ENCODE results near the gene SRL. TPM values are rescaled to one million over a fixed set of nuclear protein-coding genes. Genes with fewer than 3 reads are reported as not detected.
A peak's percentile ranks its signal among the peaks of the same experiment; 100 is the strongest.

Gene SRL
- total RNA-seq, 1 donor: under 0.01 TPM

- Histone ChIP-seq H3K27me3 (ENCODE audit: insufficient read depth, low read length) (no peaks in the 10 kb centered on the region), H3K4me3 (ENCODE audit: low read length) (no peak overlapping the region), H3K9me3 (ENCODE audit: low read depth, low read length) (no peaks in the 10 kb centered on the region), H3K4me1 (ENCODE audit: insufficient read depth, low read length) (peaks cover 9% of the 10 kb centered on the region)
Measured at GRCh38 chr16:4204521-4204920, 37.4 kb downstream of the SRL start.

DNA sequence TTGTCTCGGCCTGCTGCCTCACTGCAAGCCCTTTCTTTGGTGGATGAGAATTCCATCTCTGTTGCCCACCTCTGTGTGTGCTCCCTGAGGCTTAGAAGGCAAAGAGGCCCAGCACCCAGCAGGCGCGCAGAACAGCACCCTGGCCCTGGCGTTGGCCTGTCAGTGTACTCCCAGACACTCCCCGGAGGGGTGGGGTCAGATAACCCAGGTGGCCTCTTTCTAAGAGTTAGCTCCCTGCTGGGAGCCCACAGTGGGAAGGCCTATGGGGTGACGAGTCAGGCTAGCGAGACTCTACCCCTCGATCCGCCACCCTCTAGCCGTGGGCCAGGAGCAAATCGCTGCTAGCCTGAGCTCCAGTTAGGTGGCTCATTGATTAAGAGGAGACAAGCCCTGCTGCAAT is 38.1 kb downstream of the SRL start:
- Histone ChIP-seq H3K4me1 (ENCODE audit: insufficient read depth, low read length) (peaks cover 9% of the 10 kb centered on the region), H3K4me3 (ENCODE audit: low read length) (no peak overlapping the region), H3K9me3 (ENCODE audit: low read depth, low read length) (no peaks in the 10 kb centered on the region)

DNA sequence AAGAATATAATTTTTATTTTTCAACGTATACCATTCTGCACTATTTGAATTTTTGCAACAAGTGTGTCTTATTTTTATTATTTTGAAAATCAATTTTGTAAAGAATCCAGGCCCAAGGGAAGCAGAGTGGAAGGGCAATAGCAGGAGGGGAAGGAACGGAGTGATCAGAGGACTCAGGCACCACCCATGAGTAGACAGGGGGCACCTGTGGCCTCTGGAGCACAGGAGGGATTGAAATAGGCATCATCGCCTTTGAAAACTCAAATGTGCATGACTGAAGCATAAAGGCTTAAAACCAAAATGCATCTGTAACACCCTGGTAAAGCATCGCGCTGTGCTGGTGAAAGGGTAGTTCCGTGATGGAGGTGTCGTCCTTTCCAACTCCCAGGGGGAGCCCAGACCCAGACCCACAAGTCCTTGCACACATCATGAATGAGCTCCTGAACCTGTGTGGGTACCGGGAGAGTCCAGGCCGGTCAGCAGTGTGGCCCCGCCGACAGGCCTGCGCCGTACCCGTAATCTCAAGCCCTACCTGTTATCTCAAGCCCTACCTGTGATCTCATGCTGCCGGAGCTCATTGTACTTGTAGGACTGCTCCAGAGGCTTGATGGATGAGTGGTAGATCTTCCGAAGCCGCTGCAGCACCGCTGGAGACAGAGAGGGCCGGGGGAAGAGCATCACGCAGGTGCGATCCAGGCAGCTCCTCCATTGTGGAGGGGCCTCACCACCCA is 39.1 kb downstream of the SRL start:
- Histone ChIP-seq H3K27me3 (ENCODE audit: insufficient read depth, low read length) (no peaks in the 10 kb centered on the region), H3K4me1 (ENCODE audit: insufficient read depth, low read length) (peaks cover 9% of the 10 kb centered on the region), H3K9me3 (ENCODE audit: low read depth, low read length) (no peaks in the 10 kb centered on the region), H3K4me3 (ENCODE audit: low read length) (no peak overlapping the region)

More for the DNA sequence above, 38.1 kb downstream of the SRL start:
- no peaks in the 10 kb centered on the region for H3K27me3 ChIP-seq (ENCODE audit: insufficient read depth, low read length)

DNA sequence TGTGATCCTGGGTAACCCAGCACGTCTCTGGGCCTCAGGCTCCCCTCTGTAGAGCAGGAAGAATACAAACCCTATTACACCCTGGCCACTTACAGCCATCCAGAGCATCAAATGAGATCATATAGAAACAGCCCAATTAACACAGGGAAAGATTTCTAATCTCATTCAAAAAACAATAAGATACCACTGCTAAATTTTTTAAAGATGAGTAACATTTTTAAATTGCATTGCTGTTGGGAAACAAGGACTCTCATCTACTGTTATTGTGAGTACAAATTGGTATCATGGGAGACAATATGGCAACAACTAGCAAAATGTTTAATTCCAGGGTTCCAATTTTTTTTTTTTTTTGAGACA is 41.1 kb downstream of the SRL start:
- Histone ChIP-seq H3K4me3 (ENCODE audit: low read length) (no peak overlapping the region), H3K4me1 (ENCODE audit: insufficient read depth, low read length) (peaks cover 3% of the 10 kb centered on the region), H3K27me3 (ENCODE audit: insufficient read depth, low read length) (no peaks in the 10 kb centered on the region), H3K9me3 (ENCODE audit: low read depth, low read length) (no peaks in the 10 kb centered on the region)

GRCh38 chr16:4200000-4200780 is 41.7 kb downstream of the SRL start:
- Histone ChIP-seq H3K9me3 (ENCODE audit: low read depth, low read length) (no peaks in the 10 kb centered on the region), H3K4me3 (ENCODE audit: low read length) (no peak overlapping the region), H3K27me3 (ENCODE audit: insufficient read depth, low read length) (no peaks in the 10 kb centered on the region), H3K4me1 (ENCODE audit: insufficient read depth, low read length) (peaks cover 6% of the 10 kb centered on the region)

DNA sequence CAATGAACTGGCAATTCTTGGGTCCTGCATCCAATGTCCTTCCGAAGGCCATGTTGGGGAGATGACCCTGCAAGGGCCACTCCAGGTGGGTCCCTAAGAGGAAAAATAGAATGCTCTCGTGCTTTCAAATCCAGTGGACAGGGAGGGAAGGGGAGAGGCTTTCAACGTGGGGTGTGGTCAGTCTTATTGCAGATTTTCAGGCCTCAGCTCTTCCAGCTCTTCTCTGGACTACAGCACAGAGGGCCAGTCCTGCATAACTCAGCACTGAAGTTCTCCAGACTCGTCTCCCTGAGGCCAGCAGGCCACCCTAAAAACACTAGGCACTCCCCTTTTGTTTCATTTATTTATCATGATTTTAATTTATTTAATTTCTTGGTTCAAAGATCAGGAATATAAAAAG is 43.1 kb downstream of the SRL start:
- Histone ChIP-seq H3K27me3 (ENCODE audit: insufficient read depth, low read length) (no peaks in the 10 kb centered on the region), H3K4me1 (ENCODE audit: insufficient read depth, low read length) (peaks cover 20% of the 10 kb centered on the region), H3K4me3 (ENCODE audit: low read length) (no peak overlapping the region), H3K9me3 (ENCODE audit: low read depth, low read length) (no peaks in the 10 kb centered on the region)

- H3K4me3 ChIP-seq (ENCODE audit: low read length): no peak overlapping the region
- no peaks in the 10 kb centered on the region for H3K9me3 ChIP-seq (ENCODE audit: low read depth, low read length)
- H3K4me1 ChIP-seq (ENCODE audit: insufficient read depth, low read length): peaks cover 17% of the 10 kb centered on the region
- no peaks in the 10 kb centered on the region for H3K27me3 ChIP-seq (ENCODE audit: insufficient read depth, low read length)
Measured at GRCh38 chr16:4194661-4195060, 47.2 kb downstream of the SRL start.

DNA sequence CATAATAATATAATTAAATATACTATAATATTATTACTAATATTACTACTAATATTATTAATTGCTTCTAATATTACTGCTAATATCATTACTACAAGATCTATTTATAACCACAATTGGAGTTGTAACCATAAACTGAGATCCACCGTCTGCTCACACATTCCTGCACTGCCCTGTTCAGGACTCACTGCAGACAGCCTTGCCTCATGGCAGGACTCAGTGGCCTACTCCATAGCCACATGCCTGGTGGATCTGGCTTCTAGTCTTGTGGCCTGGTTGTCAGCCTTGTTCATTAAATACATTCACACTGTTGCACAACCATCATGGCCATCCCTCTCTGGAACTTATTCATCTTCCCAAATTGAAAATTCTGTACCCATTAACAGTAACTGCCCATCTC is 48.0 kb downstream of the SRL start:
- Histone ChIP-seq H3K4me3 (ENCODE audit: low read length) (no peak overlapping the region), H3K9me3 (ENCODE audit: low read depth, low read length) (no peaks in the 10 kb centered on the region), H3K27me3 (ENCODE audit: insufficient read depth, low read length) (peaks cover 1% of the 10 kb centered on the region), H3K4me1 (ENCODE audit: insufficient read depth, low read length) (peaks cover 17% of the 10 kb centered on the region)

- H3K4me3 ChIP-seq (ENCODE audit: low read length): no peak overlapping the region
- peaks cover 3% of the 10 kb centered on the region for H3K27me3 ChIP-seq (ENCODE audit: insufficient read depth, low read length)
- H3K4me1 ChIP-seq (ENCODE audit: insufficient read depth, low read length): peaks cover 17% of the 10 kb centered on the region
- H3K9me3 ChIP-seq (ENCODE audit: low read depth, low read length): no peaks in the 10 kb centered on the region
Measured at GRCh38 chr16:4192206-4192605, 49.7 kb downstream of the SRL start.

- peaks cover 17% of the 10 kb centered on the region for H3K4me1 ChIP-seq (ENCODE audit: insufficient read depth, low read length)
Measured at GRCh38 chr16:4190712-4191333, 51.1 kb downstream of the SRL start.

DNA sequence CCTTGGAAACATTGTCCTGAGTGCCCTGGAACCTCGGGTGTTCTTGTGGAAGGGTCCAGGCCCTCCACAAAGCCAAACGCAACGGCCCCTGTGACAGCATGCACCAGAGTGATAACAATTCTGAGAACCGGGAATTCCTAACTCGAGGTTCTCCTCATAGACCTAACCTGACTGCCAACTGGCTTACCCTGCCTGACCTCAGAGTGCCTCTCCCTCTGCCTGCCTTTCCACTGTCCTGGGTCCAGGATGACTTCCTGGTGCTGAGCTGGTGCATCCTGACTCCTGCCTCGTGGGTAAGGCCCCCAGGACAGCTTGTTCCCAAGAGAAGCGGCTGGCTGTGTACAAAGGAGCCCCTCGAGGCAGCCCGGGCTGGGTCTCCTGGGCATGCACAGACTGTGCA is 51.8 kb downstream of the SRL start:
- Histone ChIP-seq H3K27me3 (ENCODE audit: insufficient read depth, low read length) (peaks cover 6% of the 10 kb centered on the region), H3K9me3 (ENCODE audit: low read depth, low read length) (no peaks in the 10 kb centered on the region), H3K4me1 (ENCODE audit: insufficient read depth, low read length) (peaks cover 13% of the 10 kb centered on the region), H3K4me3 (ENCODE audit: low read length) (no peak overlapping the region)

More at GRCh38 chr16:4190712-4191333, 51.1 kb downstream of the SRL start:
- peaks cover 5% of the 10 kb centered on the region for H3K27me3 ChIP-seq (ENCODE audit: insufficient read depth, low read length)
- no peaks in the 10 kb centered on the region for H3K9me3 ChIP-seq (ENCODE audit: low read depth, low read length)
- no peak overlapping the region for H3K4me3 ChIP-seq (ENCODE audit: low read length)

- peaks cover 12% of the 10 kb centered on the region for H3K27me3 ChIP-seq (ENCODE audit: insufficient read depth, low read length)
- H3K4me1 ChIP-seq (ENCODE audit: insufficient read depth, low read length): peaks cover 22% of the 10 kb centered on the region
- peak overlapping the region; percentile 61 for H3K4me3 ChIP-seq (ENCODE audit: low read length)
- H3K9me3 ChIP-seq (ENCODE audit: low read depth, low read length): no peaks in the 10 kb centered on the region
Measured at GRCh38 chr16:4184038-4184702, 57.7 kb downstream of the SRL start.

DNA sequence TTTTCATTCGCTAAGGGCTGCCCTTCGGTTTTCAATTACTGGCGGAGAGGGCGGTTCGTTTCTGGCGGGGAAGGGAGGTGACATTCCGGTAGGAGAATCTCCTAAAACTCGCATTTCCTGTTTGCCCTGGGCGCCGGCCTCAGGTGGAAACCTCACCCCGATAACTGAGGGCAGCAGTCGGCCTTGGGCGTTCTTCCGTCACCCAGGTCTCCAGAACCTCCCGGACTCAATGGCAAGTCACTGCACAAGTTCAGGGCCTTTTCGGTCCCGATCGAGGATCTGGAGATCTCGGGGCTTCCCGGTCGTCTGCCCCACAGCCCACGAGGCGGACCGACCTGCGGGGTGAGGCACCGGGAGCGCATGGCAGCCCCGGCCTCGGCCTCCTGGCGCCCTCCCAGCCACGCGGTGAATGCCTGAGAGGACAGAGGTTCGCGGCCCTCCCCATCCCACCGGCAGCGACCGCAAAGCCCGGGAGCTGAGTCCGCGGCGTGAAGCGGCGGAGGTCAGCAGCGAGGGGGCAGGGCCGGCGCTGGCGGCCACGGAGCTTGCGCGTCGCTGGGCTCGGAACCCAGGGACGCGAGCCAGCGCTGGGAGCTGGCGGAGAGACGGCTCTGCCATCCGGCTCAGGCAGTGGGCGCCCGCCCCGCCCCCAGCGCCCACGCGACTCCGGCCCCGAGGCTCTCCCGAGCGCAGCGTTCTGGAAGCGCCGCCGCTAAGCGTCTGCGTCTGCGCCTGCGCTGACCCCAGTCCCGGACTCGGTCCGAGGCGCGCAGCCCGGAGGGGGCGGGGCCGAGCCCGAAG is 58.4 kb downstream of the SRL start:
- peak overlapping the region; percentile 61 for H3K4me3 ChIP-seq (ENCODE audit: low read length)
- H3K9me3 ChIP-seq (ENCODE audit: low read depth, low read length): no peaks in the 10 kb centered on the region
- peaks cover 27% of the 10 kb centered on the region for H3K4me1 ChIP-seq (ENCODE audit: insufficient read depth, low read length)
- H3K27me3 ChIP-seq (ENCODE audit: insufficient read depth, low read length): peaks cover 9% of the 10 kb centered on the region

- H3K4me3 ChIP-seq (ENCODE audit: low read length): peak overlapping the region; percentile 61
- H3K27me3 ChIP-seq (ENCODE audit: insufficient read depth, low read length): peaks cover 9% of the 10 kb centered on the region
- H3K4me1 ChIP-seq (ENCODE audit: insufficient read depth, low read length): peaks cover 27% of the 10 kb centered on the region
Measured at GRCh38 chr16:4182581-4183236, 59.2 kb downstream of the SRL start.

More at GRCh38 chr16:4182581-4183236, 59.2 kb downstream of the SRL start:
- H3K9me3 ChIP-seq (ENCODE audit: low read depth, low read length): no peaks in the 10 kb centered on the region
